Fibroblast of villous mesenchyme (primary cell): ENCODE measurements around the gene ANXA8. TPM values are rescaled to one million over a fixed set of nuclear protein-coding genes. Genes with fewer than 3 reads are reported as not detected.

Experiments
- DNase-seq: peaks from one replicate; pipeline ENCODE4 v3.0.0-alpha.2; 2010; ENCODE audit warnings: low read depth
- H3K4me3 ChIP-seq: 2 replicates; pipeline ENCODE4 v1.5.1; 2011; ENCODE audit warnings: low read depth, mild to moderate bottlenecking, low read length
- CTCF ChIP-seq: IDR thresholded peaks from 2 replicates; pipeline ENCODE4 v1.5.1; 2012; ENCODE audit warnings: low read depth, mild to moderate bottlenecking, low read length; ENCODE audit not compliant: insufficient read depth
- small RNA-seq: library from RNA; depleted of rRNA; stranded (forward); fragments of <200 nt; gene quantifications from one replicate; pipeline ENCODE3, GENCODE V24; 2012
- total RNA-seq: library from RNA; depleted of rRNA; stranded (reverse); fragments of >200 nt; gene quantifications from 2 replicates; pipeline ENCODE4 v1.2.3, GENCODE V29; 2012

Gene ANXA8
- total RNA-seq, 1 donor: 3.9 TPM

GRCh38 chr10:47420305-47421056, 63.4 kb downstream of the ANXA8 start:
- no peak for TF ChIP-seq CTCF
- H3K4me3 ChIP-seq: no peak overlapping the region

DNA sequence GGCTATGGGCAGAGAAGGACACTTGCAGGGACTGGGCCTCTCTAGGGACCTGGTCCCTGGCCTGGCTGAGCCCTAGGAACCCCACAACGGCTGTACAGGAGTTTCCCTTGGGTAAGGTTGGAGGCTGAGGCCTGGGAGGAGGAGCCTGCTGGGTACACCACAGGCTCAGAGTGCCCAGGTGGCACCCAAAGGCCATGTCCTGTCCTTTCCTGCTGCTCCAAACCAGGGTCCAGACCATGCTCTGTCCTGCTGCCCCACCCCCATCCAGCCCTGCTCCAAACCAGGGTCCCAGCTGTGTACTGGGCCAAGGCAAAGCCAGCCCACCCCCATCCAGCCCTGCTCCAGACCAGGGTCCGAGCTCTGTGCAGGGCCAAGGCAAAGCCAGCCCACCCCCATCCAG, 64.5 kb downstream of the ANXA8 start:
- no peak overlapping the region for H3K4me3 ChIP-seq
- DNase-seq: no peak
- no peak for TF ChIP-seq CTCF

More at GRCh38 chr10:47420305-47421056, 63.4 kb downstream of the ANXA8 start:
- no peak for DNase-seq

- no peak for DNase-seq
- TF ChIP-seq CTCF: no peak
- no peak overlapping the region for H3K4me3 ChIP-seq
These were observed 64.9 kb downstream of the ANXA8 start for GRCh38 chr10:47418966-47419365.

- TF ChIP-seq CTCF: no peak
- H3K4me3 ChIP-seq: no peak overlapping the region
- DNase-seq: no peak
These were observed 65.6 kb downstream of the ANXA8 start for GRCh38 chr10:47418321-47418720.

Small RNA genes within 50 kb of the gene (small RNA-seq; reads per million reads assigned to genes)
- gene AL591684.3 (not detected), gene RNA5SP312 (not detected)

Other genes with a start within 250 kb of the ANXA8 start
- gene GDF10, start 183.9 kb downstream of the ANXA8 start, total RNA-seq: not detected in 2 replicates
- not detected in 2 replicates for gene GDF2, start 161.7 kb downstream of the ANXA8 start, total RNA-seq
- not detected in 2 replicates for gene RBP3, start 135.8 kb downstream of the ANXA8 start, total RNA-seq
- gene ZNF488, start 99.8 kb downstream of the ANXA8 start, total RNA-seq: under 0.01 TPM in 1 of 2 replicates, not detected in the other
- gene FAM25G, start 7.6 kb upstream of the ANXA8 start, total RNA-seq: not detected in 2 replicates
- 4.7 and 5.2 TPM in 2 replicates for gene AGAP9, start 39.5 kb upstream of the ANXA8 start, total RNA-seq